Endodermal cell (in vitro differentiated cells): ENCODE measurements around the gene ST8SIA1. TPM values are rescaled to one million over a fixed set of nuclear protein-coding genes. Genes with fewer than 3 reads are reported as not detected.

Experiments used
- DNase-seq: peaks from one replicate; pipeline ENCODE4 v3.0.0-alpha.2; 2017
- H3K27ac ChIP-seq: 2 replicates; pipeline ENCODE4 v1.5.1; 2013; ENCODE audit warnings: mild to moderate bottlenecking, low read depth, low read length, moderate library complexity
- H3K27me3 ChIP-seq: 2 replicates; pipeline ENCODE4 v1.6.1; 2013; ENCODE audit warnings: mild to moderate bottlenecking, low read length, moderate library complexity; ENCODE audit not compliant: insufficient read depth, control insufficient read depth, poor library complexity, severe bottlenecking
- H3K36me3 ChIP-seq: 2 replicates; pipeline ENCODE4 v1.7.0; 2013; ENCODE audit warnings: mild to moderate bottlenecking, low read length, moderate library complexity; ENCODE audit not compliant: control insufficient read depth, insufficient read depth
- H3K4me1 ChIP-seq: one replicate; pipeline ENCODE4 v1.7.0; 2013; ENCODE audit warnings: low read length; ENCODE audit not compliant: control insufficient read depth, insufficient read depth
- H3K4me3 ChIP-seq: 2 replicates; pipeline ENCODE4 v1.5.1; 2013; ENCODE audit warnings: mild to moderate bottlenecking, low read length, moderate library complexity
- H3K9ac ChIP-seq: 2 replicates; pipeline ENCODE4 v1.6.1; 2013; ENCODE audit warnings: mild to moderate bottlenecking, low read length, moderate library complexity; ENCODE audit not compliant: poor library complexity, severe bottlenecking; ENCODE audit errors: extremely low read depth
- H3K9me3 ChIP-seq: 2 replicates; pipeline ENCODE4 v1.6.1; 2013; ENCODE audit warnings: mild to moderate bottlenecking, low read length, moderate library complexity; ENCODE audit not compliant: control insufficient read depth
- H3K27ac Mint-ChIP-seq: 2 replicates; pipeline ENCODE4 v1.8.0; 2020; ENCODE audit warnings: mixed read lengths
- H3K27me3 Mint-ChIP-seq: 2 replicates; pipeline ENCODE4 v1.8.0; 2021; ENCODE audit warnings: mild to moderate bottlenecking, mixed read lengths; ENCODE audit not compliant: insufficient read depth
- H3K36me3 Mint-ChIP-seq: 2 replicates; pipeline ENCODE4 v1.8.0; 2020; ENCODE audit warnings: low read depth, mixed read lengths
- H3K4me1 Mint-ChIP-seq: 2 replicates; pipeline ENCODE4 v1.8.0; 2020; ENCODE audit warnings: mixed read lengths
- H3K4me3 Mint-ChIP-seq: 2 replicates; pipeline ENCODE4 v1.8.0; 2020; ENCODE audit warnings: mild to moderate bottlenecking, moderate library complexity, mixed read lengths
- H3K9me3 Mint-ChIP-seq: 2 replicates; pipeline ENCODE4 v1.8.0; 2020; ENCODE audit warnings: mild to moderate bottlenecking, mixed read lengths
- CTCF ChIP-seq: fragments of 200-600 bp; sonication (generic); conservative IDR thresholded peaks from 2 replicates; pipeline ENCODE4 v1.5.0; 2021; ENCODE audit warnings: antibody characterized with exemption, mild to moderate bottlenecking
- WGBS, 2 experiments: methylation state at CpG; one replicate each; pipeline versions ENCODE4 v1.1.5 to v1.1.7; 2013; ENCODE audit warnings: missing lambda C conversion rate in 2 of 2, mixed read lengths in 1 of 2; ENCODE audit not compliant: insufficient coverage in 1 of 2, insufficient read length in 1 of 2; 5-methylcytosine and 5-hydroxymethylcytosine counted together
- total RNA-seq, 2 donors: library from RNA; stranded (reverse); fragmentation: NEBNext Ultra II Directional in 1 of 2; extraction: Animal tissue kit (Norgen Biotek cat#: 25700) in 1 of 2; gene quantifications; 2 replicates in 1 of 2; 3 replicates in 1 of 2; pipeline ENCODE4 v1.2.1, GENCODE V29; 2021

Gene ST8SIA1
- total RNA-seq, 2 donors from 2014 or later: 11.2 to 13.3 TPM

- DNase-seq: no peak
- Histone ChIP-seq H3K9me3 (no peaks in the 10 kb centered on the region), H3K4me1 (no peaks in the 10 kb centered on the region), H3K27ac (no peak overlapping the region), H3K27me3 (no peaks in the 10 kb centered on the region), H3K9ac (no peak overlapping the region), H3K36me3 (no peaks in the 10 kb centered on the region), H3K4me3 (no peak overlapping the region)
- peaks cover 2% of the 10 kb centered on the region for H3K4me1 Mint-ChIP-seq
- peaks cover 2% of the 10 kb centered on the region for H3K9me3 Mint-ChIP-seq
- H3K4me3 Mint-ChIP-seq: no peak overlapping the region
- no peaks in the 10 kb centered on the region for H3K36me3 Mint-ChIP-seq
- H3K27ac Mint-ChIP-seq: no peak overlapping the region
- TF ChIP-seq CTCF: no peak
- no peaks in the 10 kb centered on the region for H3K27me3 Mint-ChIP-seq
Measured at GRCh38 chr12:22268973-22269372, 65.5 kb downstream of the ST8SIA1 start.

- Mint-ChIP-seq H3K36me3 (no peaks in the 10 kb centered on the region), H3K4me1 (peaks cover 2% of the 10 kb centered on the region), H3K4me3 (no peak overlapping the region), H3K9me3 (peaks cover 2% of the 10 kb centered on the region), H3K27me3 (no peaks in the 10 kb centered on the region), H3K27ac (no peak overlapping the region)
- 97 to 100% methylated on average over 1 to 8 of the region's 8 CpGs for WGBS, 2 experiments
- no peak overlapping the region for H3K27ac ChIP-seq
- no peak overlapping the region for H3K9ac ChIP-seq
- no peak for TF ChIP-seq CTCF
- no peaks in the 10 kb centered on the region for H3K4me1 ChIP-seq
- H3K27me3 ChIP-seq: no peaks in the 10 kb centered on the region
- no peak overlapping the region for H3K4me3 ChIP-seq
- no peaks in the 10 kb centered on the region for H3K9me3 ChIP-seq
- H3K36me3 ChIP-seq: no peaks in the 10 kb centered on the region
- no peak for DNase-seq
Measured at GRCh38 chr12:22268406-22268805, 66.1 kb downstream of the ST8SIA1 start.

- H3K36me3 ChIP-seq: no peaks in the 10 kb centered on the region
- WGBS, 2 experiments: 95% methylated on average over 2 to 5 of the region's 5 CpGs
- peaks cover 2% of the 10 kb centered on the region for H3K9me3 Mint-ChIP-seq
Measured at GRCh38 chr12:22266101-22266500, 68.4 kb downstream of the ST8SIA1 start.

More at GRCh38 chr12:22266101-22266500, 68.4 kb downstream of the ST8SIA1 start:
- H3K36me3 Mint-ChIP-seq: no peaks in the 10 kb centered on the region
- Histone ChIP-seq H3K27ac (no peak overlapping the region), H3K27me3 (no peaks in the 10 kb centered on the region), H3K9ac (no peak overlapping the region), H3K4me3 (no peak overlapping the region), H3K9me3 (no peaks in the 10 kb centered on the region), H3K4me1 (no peaks in the 10 kb centered on the region)
- no peak overlapping the region for H3K4me3 Mint-ChIP-seq
- no peak overlapping the region for H3K27ac Mint-ChIP-seq
- no peaks in the 10 kb centered on the region for H3K27me3 Mint-ChIP-seq
- TF ChIP-seq CTCF: no peak
- no peak for DNase-seq
- peaks cover 15% of the 10 kb centered on the region for H3K4me1 Mint-ChIP-seq
